GM19035 (cell line): Measurements from ENCODE around the gene TMTC2.
A peak's percentile ranks its signal among the peaks of the same experiment; 100 is the strongest.

Experiments used
- ATAC-seq: cut with Tn5 transposase; IDR thresholded peaks from one replicate; pipeline ENCODE4 v1.9.1; 2021; ENCODE audit not compliant: unreplicated experiment

TMTC2 gene

DNA sequence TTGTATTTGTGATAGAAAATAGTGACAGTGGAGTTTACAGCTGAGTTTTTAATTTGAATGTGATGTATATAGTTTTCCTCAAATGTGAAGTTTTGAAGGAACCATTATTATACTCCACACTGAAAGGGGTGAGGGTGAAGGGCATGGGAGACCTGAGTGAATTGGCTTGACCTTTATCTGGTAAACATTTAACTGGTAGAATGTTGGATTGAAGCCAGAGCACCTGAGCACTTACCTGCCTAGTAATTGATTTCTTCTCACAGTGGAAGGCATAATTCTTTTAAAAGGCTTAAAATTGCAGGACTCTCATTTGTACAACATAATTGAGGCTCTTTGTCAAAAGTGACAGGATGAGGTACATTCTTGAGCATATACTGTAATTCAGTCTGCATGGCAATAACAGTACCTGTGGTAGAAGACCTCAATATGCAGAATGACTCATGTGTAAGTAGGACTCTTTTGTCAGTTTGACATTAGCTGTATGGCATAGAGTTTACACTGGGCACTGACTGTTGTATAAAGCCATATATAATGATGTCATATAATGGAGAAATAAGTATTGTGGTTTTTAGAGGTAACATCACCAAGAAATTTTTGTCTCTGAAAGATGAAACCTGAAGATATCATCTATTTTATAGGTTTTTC, 309.6 kb downstream of the TMTC2 start:
- ATAC-seq, result peak; percentile 70

DNA sequence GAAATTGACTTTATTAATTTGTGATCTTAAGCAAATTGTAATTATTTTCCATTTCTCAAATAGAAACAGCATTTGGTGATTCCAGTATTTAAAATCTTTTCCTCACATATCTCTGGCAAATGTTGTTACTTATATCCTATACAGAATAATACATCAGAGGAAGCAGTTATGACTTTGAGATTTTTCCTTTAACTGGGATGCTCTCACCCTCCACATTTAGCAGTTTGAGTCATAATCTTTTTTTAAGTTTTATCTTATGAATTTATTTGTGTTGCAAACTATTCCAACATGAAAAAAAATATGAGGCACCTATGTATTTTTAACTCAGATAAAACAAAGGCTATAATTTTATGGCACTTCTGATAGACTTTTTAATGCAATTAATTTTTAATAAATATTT, 311.8 kb downstream of the TMTC2 start:
- ATAC-seq, result no peak

DNA sequence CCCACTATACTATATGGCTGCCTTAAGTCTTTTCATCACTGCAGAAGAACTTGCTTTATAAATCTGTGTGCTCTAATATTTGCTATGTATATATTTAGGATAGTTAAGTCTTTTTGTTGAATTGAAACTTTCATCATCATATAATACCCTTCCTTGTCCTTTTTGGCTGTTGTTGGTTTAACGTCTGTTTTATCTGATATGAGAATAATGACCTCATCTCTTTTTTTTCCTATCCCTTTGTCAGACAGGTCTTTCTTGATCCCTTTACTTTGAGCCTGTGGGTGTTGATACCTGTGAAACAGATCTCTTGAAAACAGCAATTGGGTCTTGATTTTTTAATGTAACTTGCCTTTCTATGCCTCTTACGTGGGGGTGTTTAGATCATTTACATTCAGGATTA, 316.3 kb downstream of the TMTC2 start:
- ATAC-seq, result no peak

DNA sequence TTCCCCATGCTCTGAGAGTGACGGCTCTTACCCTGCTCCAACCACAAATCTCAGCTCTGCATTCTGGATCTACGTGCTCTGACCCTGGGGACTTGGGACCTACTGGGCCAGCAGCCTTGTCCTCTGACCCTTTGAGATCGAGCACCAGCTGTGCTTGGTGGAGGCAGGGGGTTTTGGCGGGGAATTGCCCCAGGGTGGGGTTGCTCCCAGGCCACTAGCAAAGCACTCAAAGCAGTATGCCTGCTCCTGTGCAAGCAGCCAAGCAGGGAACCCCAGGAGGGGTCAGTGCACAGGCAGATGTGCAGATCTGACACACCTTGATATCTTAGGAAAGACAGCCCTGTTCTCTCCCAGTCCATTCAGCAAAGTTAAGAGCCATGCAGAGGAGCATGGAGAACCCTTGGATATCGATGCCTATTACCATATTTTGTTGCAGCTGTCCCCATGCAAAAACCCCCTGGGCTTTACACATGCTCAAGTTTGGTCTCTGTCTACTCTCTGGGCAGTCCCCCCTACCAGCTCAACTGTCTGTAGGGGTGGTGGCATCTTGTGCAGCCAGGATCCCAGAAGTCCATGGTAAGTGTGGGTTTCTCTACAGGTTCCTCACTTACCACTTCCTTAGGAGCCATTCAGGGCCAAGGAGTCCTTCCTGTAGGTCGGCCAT, 319.0 kb downstream of the TMTC2 start:
- no peak for ATAC-seq

GRCh38 chr12:83008703-83009102, 322.0 kb downstream of the TMTC2 start:
- ATAC-seq, result no peak

- ATAC-seq, result no peak
These were observed 323.6 kb downstream of the TMTC2 start for GRCh38 chr12:83010169-83010804.

GRCh38 chr12:83015390-83016217, 328.9 kb downstream of the TMTC2 start:
- ATAC-seq, result no peak

GRCh38 chr12:83016218-83016835, 329.6 kb downstream of the TMTC2 start:
- ATAC-seq, result no peak

GRCh38 chr12:83016991-83017390, 330.3 kb downstream of the TMTC2 start:
- no peak for ATAC-seq

DNA sequence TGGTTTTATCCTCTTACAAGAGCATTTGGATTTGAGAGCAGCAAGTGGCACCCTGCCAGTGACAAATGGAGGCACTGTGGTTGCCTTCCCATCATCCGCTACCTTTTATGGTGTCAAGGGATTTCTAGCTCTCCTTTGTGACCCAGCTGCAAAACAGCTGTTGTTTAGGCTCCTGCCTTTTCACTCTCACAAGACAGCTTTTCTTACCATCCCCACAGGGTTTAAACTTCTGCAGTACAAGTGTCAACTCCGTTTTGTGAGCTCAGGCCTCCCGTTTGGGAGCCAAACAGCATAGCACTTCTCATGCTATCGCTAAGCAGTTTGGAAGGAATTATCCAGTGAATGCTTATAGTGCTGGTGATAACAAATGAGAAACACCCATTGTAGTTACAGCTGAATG, 331.4 kb downstream of the TMTC2 start:
- no peak for ATAC-seq

DNA sequence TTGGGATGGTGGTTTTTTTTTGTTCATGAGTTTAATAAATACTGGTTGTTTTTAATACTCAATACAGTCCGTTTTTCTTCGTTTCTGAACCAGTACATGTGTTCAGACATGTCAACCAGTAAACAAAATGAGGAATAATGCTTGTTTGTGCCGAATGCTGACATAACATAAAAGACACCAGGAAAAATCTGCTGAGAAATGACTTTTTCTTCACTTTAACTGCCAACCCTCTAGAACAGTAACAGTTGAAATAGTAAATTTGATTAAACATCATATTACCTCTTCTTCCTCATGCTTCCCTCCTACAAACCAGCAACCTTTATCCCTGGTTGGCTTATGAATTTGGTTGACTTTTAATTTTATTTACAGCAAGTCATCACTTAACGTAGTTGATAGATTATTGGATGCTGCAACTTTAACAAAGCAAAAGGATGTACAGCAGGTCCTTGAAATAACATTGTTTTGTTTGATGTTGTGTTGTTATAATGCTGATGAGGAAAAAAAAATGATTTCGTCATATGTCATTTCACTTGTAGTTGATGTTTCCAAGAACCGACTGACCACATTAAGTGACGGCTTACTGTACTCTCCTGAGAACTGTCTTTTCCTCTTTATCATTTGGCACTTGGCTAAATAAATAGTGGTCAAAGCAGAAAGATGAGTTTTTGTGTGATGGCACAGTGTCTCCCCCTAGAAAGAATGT, 340.5 kb downstream of the TMTC2 start:
- ATAC-seq, result no peak

GRCh38 chr12:83031196-83031595, 344.5 kb downstream of the TMTC2 start:
- no peak for ATAC-seq

GRCh38 chr12:83036847-83037246, 350.1 kb downstream of the TMTC2 start:
- ATAC-seq, result no peak

DNA sequence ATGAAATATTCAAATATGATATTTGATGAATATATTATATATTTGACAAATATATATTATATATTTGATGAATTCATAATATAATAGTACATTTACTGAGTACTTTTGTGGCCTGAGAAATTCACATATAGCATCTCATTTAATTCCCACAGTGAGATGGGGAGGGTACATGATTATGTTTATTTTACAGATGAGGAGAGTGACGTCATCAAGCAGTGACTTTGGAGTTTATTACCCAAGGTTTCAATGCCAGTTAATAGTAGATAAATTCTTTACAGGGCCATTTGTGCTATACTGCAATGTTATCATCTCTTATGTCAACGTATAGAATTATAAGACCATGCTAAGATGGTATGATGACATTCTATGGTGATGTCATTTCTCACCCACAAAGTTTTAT, 352.7 kb downstream of the TMTC2 start:
- ATAC-seq, result no peak

DNA sequence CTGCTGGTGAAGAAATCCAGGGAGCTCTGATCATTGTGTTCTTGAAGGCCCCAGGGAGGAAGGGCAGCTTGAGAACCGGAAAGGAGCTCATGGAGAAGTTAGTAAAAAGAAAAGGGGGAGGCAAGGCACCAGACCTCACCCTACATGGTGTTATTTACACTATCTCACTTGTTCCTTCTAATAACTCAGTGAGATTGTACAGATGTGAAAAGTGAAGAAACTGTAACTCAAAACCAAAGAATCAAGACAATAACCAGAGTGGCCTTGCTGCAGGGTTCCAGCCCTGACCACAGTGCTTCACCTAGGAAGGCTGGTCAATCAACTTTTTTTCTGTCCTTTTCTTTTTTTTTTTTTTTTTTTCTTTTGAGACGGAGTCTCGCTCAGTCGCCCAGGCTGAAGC, 353.6 kb downstream of the TMTC2 start:
- no peak for ATAC-seq

GRCh38 chr12:83040991-83041390, 354.3 kb downstream of the TMTC2 start:
- ATAC-seq, result no peak

- no peak for ATAC-seq
These were observed 355.9 kb downstream of the TMTC2 start for GRCh38 chr12:83042441-83043200.

- ATAC-seq, result no peak
These were observed 358.0 kb downstream of the TMTC2 start for GRCh38 chr12:83044736-83045135.

DNA sequence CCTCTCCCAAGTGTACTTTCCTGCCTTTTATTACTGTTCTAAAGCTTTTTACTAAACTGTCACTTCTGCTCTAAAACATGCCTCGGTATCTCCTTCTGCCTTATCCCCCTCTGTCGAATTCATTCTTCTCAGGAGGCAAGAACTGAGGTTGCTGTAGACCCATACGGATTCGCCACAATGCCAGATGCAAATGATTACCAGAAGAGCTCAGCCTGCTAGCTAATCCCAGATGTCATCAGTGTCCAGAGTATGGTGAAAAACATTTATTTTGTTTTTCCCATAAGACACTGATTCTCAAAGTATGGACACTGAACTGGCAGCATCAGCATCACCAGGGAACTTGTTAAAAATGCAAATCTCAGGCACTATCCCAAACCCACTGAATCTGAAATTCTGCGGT, 359.3 kb downstream of the TMTC2 start:
- no peak for ATAC-seq

- ATAC-seq, result no peak
These were observed 362.6 kb downstream of the TMTC2 start for GRCh38 chr12:83049306-83049705.
